HepG2 (cell line): ENCODE results near the gene DYSF. TPM values are rescaled to one million over a fixed set of nuclear protein-coding genes. Genes with fewer than 3 reads are reported as not detected.
A peak's percentile ranks its signal among the peaks of the same experiment; 100 is the strongest.

ENCODE experiments used
- ATRX ChIP-seq: sonication (generic); formaldehyde crosslinking; IDR thresholded peaks from 2 replicates; pipeline ENCODE4 v1.4.0; 2020; ENCODE audit warnings: missing genetic modification reagents, borderline replicate concordance
- E2F2 ChIP-seq: sonication (generic); formaldehyde crosslinking; IDR thresholded peaks from 2 replicates; pipeline ENCODE4 v1.4.0; 2020; ENCODE audit warnings: missing genetic modification reagents, borderline replicate concordance
- FOXO1 ChIP-seq: sonication (generic); formaldehyde crosslinking; IDR thresholded peaks from 2 replicates; pipeline ENCODE4 v1.4.0; 2020; ENCODE audit warnings: missing genetic modification reagents
- HMG20B ChIP-seq: conservative IDR thresholded peaks from 2 replicates; pipeline ENCODE4 v1.6.1; 2016; ENCODE audit warnings: missing genetic modification reagents, missing compliant biosample characterization
- MXI1 ChIP-seq: IDR thresholded peaks from 3 replicates; pipeline ENCODE4 v1.6.1; 2012; ENCODE audit warnings: low read depth, low read length, inconsistent platforms, borderline replicate concordance
- PLSCR1 ChIP-seq: sonication (generic); formaldehyde crosslinking; IDR thresholded peaks from 2 replicates; pipeline ENCODE4 v1.5.0; 2020; ENCODE audit warnings: missing genetic modification reagents, mild to moderate bottlenecking, borderline replicate concordance
- RFX5 ChIP-seq: IDR thresholded peaks from 2 replicates; pipeline ENCODE4 v1.6.1; 2011; ENCODE audit warnings: low read depth, low read length, improper control_type of control experiment
- SMARCE1 ChIP-seq: fragments of 450-650 bp; IDR thresholded peaks from 2 replicates; pipeline ENCODE4 v1.6.1; 2017; ENCODE audit warnings: borderline replicate concordance
- SNAPC2 ChIP-seq: sonication (generic); formaldehyde crosslinking; IDR thresholded peaks from 2 replicates; pipeline ENCODE4 v1.8.1; 2022; ENCODE audit warnings: mild to moderate bottlenecking, missing genetic modification reagents
- TEAD3 ChIP-seq: optimal IDR thresholded peaks from 2 replicates; pipeline ENCODE3; 2016; ENCODE audit warnings: borderline replicate concordance
- TRAFD1 ChIP-seq: sonication (generic); formaldehyde crosslinking; IDR thresholded peaks from 2 replicates; pipeline ENCODE4 v1.5.1; 2020; ENCODE audit warnings: missing genetic modification reagents, mild to moderate bottlenecking, borderline replicate concordance
- XRCC5 ChIP-seq: fragments of 200-400 bp; formaldehyde crosslinking; optimal IDR thresholded peaks from 2 replicates; pipeline ENCODE3; 2017; ENCODE audit warnings: mild to moderate bottlenecking, low read length
- ZNF281 ChIP-seq: sonication (generic); formaldehyde crosslinking; IDR thresholded peaks from 2 replicates; pipeline ENCODE4 v1.4.0; 2020; ENCODE audit warnings: missing genetic modification reagents, borderline replicate concordance
- ZNF512 ChIP-seq: sonication (generic); formaldehyde crosslinking; IDR thresholded peaks from 2 replicates; pipeline ENCODE4 v1.4.0; 2020; ENCODE audit warnings: mild to moderate bottlenecking, missing genetic modification reagents
- ZSCAN22 ChIP-seq: sonication (generic); formaldehyde crosslinking; IDR thresholded peaks from 2 replicates; pipeline ENCODE4 v1.4.0; 2020; ENCODE audit warnings: mild to moderate bottlenecking, missing genetic modification reagents
- polyA plus RNA-seq, 8 experiments: library from polyadenylated mRNA; depleted of rRNA in 3 of 8; stranded (reverse) in 7 of 8; unstranded in 1 of 8; fragments of >200 nt; fragmentation: Illumina TruSeq in 4 of 8; extraction: Trizol in 4 of 8; gene quantifications; 2 replicates each; pipeline versions ENCODE4 v1.2.1 to v1.2.3, GENCODE V29; 2011 to 2016; ENCODE audit warnings: low read depth in 4 of 8, missing spikeins in 1 of 8, mixed read lengths in 1 of 8; ENCODE audit not compliant: insufficient read depth in 1 of 8
- total RNA-seq, 5 experiments: library from RNA; depleted of rRNA; stranded (reverse); fragments of >200 nt; fragmentation: Illumina TruSeq; extraction: Trizol; gene quantifications; 2 replicates each; pipeline ENCODE4 v1.2.3, GENCODE V29; 2016; ENCODE audit warnings: low read depth in 1 of 5
- TF ChIP-seq, protein P1 (sequence below): IDR thresholded peaks from 2 replicates; pipeline ENCODE4 v1.6.1; 2016; ENCODE audit warnings: missing compliant biosample characterization, missing genetic modification reagents, borderline replicate concordance
- TF ChIP-seq, protein P2 (sequence below): sonication (generic); formaldehyde crosslinking; IDR thresholded peaks from 2 replicates; pipeline ENCODE4 v1.4.0; 2020; ENCODE audit warnings: missing genetic modification reagents
- TF ChIP-seq, protein P3 (sequence below): sonication (generic); formaldehyde crosslinking; IDR thresholded peaks from 2 replicates; pipeline ENCODE4 v1.4.0; 2020; ENCODE audit warnings: missing genetic modification reagents, mild to moderate bottlenecking, borderline replicate concordance

The DYSF gene
- total and polyA plus RNA-seq, 2 of the 13 experiments (the other 11 are each of a cell fraction or from before 2014, with no cell fraction given): 0.15 to 2.4 TPM

DNA sequence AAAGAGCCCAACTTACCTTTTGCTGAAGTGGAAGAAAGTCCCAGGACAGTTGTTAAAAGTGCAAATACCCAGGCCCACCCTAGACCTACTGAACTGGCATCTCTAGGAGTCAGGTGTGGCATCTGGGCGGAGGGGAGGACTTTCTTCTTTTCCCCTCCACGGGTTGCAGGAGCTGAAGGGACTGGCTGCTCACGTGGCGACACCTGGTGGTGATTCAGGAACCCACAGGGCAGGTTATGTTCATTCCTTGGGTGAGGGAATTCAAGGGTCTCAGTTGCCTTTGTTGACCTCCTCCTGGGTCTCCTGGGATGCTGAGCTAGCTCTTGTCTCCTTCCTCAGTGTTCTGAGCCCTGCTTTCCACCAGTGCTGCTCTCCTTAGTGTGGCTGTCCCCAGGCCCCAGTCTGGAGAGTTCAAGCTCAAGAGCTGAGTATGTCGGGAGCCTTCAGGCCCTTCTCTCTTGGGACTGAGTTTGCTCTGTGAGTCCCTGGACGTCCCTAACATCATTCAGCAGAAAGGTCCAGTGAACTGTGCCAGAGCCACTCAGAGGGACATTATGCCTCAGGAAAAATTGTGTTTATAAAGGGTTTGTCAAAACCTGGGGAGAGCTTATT lies 56.9 kb downstream of the DYSF start (continued):
- TF ChIP-seq, protein P1, sequence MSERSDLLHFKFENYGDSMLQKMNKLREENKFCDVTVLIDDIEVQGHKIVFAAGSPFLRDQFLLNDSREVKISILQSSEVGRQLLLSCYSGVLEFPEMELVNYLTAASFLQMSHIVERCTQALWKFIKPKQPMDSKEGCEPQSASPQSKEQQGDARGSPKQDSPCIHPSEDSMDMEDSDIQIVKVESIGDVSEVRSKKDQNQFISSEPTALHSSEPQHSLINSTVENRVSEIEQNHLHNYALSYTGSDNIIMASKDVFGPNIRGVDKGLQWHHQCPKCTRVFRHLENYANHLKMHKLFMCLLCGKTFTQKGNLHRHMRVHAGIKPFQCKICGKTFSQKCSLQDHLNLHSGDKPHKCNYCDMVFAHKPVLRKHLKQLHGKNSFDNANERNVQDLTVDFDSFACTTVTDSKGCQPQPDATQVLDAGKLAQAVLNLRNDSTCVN (CRISPR knock-in tag): no peak
- TF ChIP-seq E2F2 (CRISPR knock-in tag): no peak
- no peak for TF ChIP-seq ZSCAN22
- TF ChIP-seq, protein P2, sequence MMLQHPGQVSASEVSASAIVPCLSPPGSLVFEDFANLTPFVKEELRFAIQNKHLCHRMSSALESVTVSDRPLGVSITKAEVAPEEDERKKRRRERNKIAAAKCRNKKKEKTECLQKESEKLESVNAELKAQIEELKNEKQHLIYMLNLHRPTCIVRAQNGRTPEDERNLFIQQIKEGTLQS (CRISPR knock-in tag): no peak
- no peak for TF ChIP-seq PLSCR1 (CRISPR knock-in tag)
- TF ChIP-seq XRCC5: peak; percentile 79
- TF ChIP-seq ZNF281 (CRISPR knock-in tag): no peak
- TF ChIP-seq SNAPC2 (CRISPR knock-in tag): no peak
- no peak for TF ChIP-seq ATRX
- no peak for TF ChIP-seq FOXO1
- TF ChIP-seq ZNF512 (CRISPR knock-in tag): no peak
- no peak for TF ChIP-seq RFX5
- TF ChIP-seq HMG20B (CRISPR knock-in tag): no peak
- peak; percentile 52 for TF ChIP-seq TEAD3 (CRISPR knock-in tag)
- no peak for TF ChIP-seq SMARCE1
- TF ChIP-seq MXI1: no peak
- TF ChIP-seq, protein P3, sequence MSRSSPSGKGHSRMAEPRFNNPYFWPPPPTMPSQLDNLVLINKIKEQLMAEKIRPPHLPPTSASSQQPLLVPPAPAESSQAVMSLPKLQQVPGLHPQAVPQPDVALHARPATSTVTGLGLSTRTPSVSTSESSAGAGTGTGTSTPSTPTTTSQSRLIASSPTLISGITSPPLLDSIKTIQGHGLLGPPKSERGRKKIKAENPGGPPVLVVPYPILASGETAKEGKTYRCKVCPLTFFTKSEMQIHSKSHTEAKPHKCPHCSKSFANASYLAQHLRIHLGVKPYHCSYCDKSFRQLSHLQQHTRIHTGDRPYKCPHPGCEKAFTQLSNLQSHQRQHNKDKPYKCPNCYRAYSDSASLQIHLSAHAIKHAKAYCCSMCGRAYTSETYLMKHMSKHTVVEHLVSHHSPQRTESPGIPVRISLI: no peak
- no peak for TF ChIP-seq TRAFD1 (CRISPR knock-in tag)
